Osteoblast (primary cell): Measurements from ENCODE around the gene ATP5MC2. TPM values are rescaled to one million over a fixed set of nuclear protein-coding genes. Genes with fewer than 3 reads are reported as not detected.

ENCODE experiments used
- DNase-seq: peaks from one replicate; pipeline ENCODE4 v3.0.0; 2011; ENCODE audit warnings: low spot score, mixed read lengths; ENCODE audit not compliant: insufficient read length; ENCODE audit errors: missing footprints
- H2AFZ ChIP-seq: 2 replicates; pipeline ENCODE4 v1.6.0; 2011; ENCODE audit warnings: mild to moderate bottlenecking, low read length
- H3K27ac ChIP-seq: 2 replicates; pipeline ENCODE4 v1.5.1; 2011; ENCODE audit warnings: mild to moderate bottlenecking, low read depth, low read length, moderate library complexity
- H3K27me3 ChIP-seq: 2 replicates; pipeline ENCODE4 v1.6.0; 2012; ENCODE audit warnings: mild to moderate bottlenecking, control low read depth, inconsistent platforms, low read length, moderate library complexity; ENCODE audit not compliant: insufficient read depth
- H3K36me3 ChIP-seq: 2 replicates; pipeline ENCODE4 v1.5.1; 2011; ENCODE audit warnings: mild to moderate bottlenecking, low read length, control low read depth, moderate library complexity; ENCODE audit not compliant: insufficient read depth
- H3K4me1 ChIP-seq: 2 replicates; pipeline ENCODE4 v1.5.1; 2011; ENCODE audit warnings: mild to moderate bottlenecking, low read length, control low read depth, moderate library complexity; ENCODE audit not compliant: insufficient read depth
- H3K4me2 ChIP-seq: 2 replicates; pipeline ENCODE4 v1.6.0; 2011; ENCODE audit warnings: mild to moderate bottlenecking, low read length; ENCODE audit not compliant: insufficient read depth
- H3K4me3 ChIP-seq: fragments of 200-600 bp; sonication (generic); 3 replicates; pipeline ENCODE4 v1.5.1; 2012; ENCODE audit warnings: mild to moderate bottlenecking, low read length, inconsistent platforms; ENCODE audit not compliant: insufficient read depth
- H3K79me2 ChIP-seq: 2 replicates; pipeline ENCODE4 v1.6.0; 2012; ENCODE audit warnings: mild to moderate bottlenecking, low read length, control low read depth, inconsistent platforms; ENCODE audit not compliant: insufficient read depth
- H3K9me3 ChIP-seq: 2 replicates; pipeline ENCODE4 v1.5.1; 2011; ENCODE audit warnings: low read depth, low read length, control low read depth
- H4K20me1 ChIP-seq: 2 replicates; pipeline ENCODE4 v1.6.0; 2012; ENCODE audit warnings: mild to moderate bottlenecking, low read length, control low read depth; ENCODE audit not compliant: insufficient read depth
- CTCF ChIP-seq: IDR thresholded peaks from 2 replicates; pipeline ENCODE4 v1.5.1; 2011; ENCODE audit warnings: mild to moderate bottlenecking, low read depth, low read length, moderate library complexity; ENCODE audit errors: extremely low read depth
- total RNA-seq: library from RNA; depleted of rRNA; stranded (reverse); fragments of >200 nt; gene quantifications from 2 replicates; pipeline ENCODE4 v1.2.3, GENCODE V29; 2012

Gene ATP5MC2
- total RNA-seq, 1 donor = 95.9 TPM

DNA sequence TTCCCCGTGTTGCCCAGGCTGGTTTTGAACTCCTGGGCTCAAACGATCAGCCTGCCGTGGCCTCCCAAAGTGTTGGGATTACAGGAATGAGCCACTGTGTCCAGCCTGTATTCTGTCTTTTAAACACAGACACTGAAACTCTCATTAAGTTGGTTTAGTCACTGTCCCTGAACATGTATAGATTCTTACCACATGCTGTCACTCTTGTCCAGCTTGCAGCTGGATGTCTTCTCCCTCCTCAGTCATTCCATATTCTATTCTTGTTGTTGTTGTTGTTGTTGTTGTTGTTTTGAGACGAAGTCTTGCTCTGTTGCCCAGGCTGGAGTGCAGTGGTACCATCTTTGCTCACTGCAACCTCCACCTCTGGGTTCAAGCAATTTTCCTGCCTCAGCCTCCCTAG is 12.3 kb upstream of the ATP5MC2 start:
- H2AFZ ChIP-seq = no peak overlapping the region
- H3K36me3 ChIP-seq = no peaks in the 10 kb centered on the region
- H3K27me3 ChIP-seq = peaks cover 5% of the 10 kb centered on the region
- no peaks in the 10 kb centered on the region for H3K79me2 ChIP-seq
- H3K9me3 ChIP-seq = no peaks in the 10 kb centered on the region
- H3K27ac ChIP-seq = no peak overlapping the region
- H3K4me1 ChIP-seq = no peaks in the 10 kb centered on the region
- no peak for TF ChIP-seq CTCF
- H4K20me1 ChIP-seq = no peaks in the 10 kb centered on the region
- no peak for DNase-seq
- H3K4me2 ChIP-seq = no peak overlapping the region
- H3K4me3 ChIP-seq = no peak overlapping the region

GRCh38 chr12:53686436-53686835 is 10.6 kb upstream of the ATP5MC2 start:
- Histone ChIP-seq H3K36me3 (no peaks in the 10 kb centered on the region), H3K4me3 (no peak overlapping the region), H3K79me2 (no peaks in the 10 kb centered on the region), H3K27ac (no peak overlapping the region), H3K4me1 (no peaks in the 10 kb centered on the region), H3K27me3 (peaks cover 5% of the 10 kb centered on the region), H3K9me3 (no peaks in the 10 kb centered on the region), H4K20me1 (no peaks in the 10 kb centered on the region), H2AFZ (no peak overlapping the region), H3K4me2 (no peak overlapping the region)
- DNase-seq = no peak
- TF ChIP-seq CTCF = no peak

GRCh38 chr12:53684654-53685220 is 8.9 kb upstream of the ATP5MC2 start:
- Histone ChIP-seq H4K20me1 (no peaks in the 10 kb centered on the region), H3K4me2 (no peak overlapping the region), H3K79me2 (no peaks in the 10 kb centered on the region), H3K4me3 (no peak overlapping the region), H3K27ac (no peak overlapping the region), H3K27me3 (peaks cover 5% of the 10 kb centered on the region), H3K4me1 (no peaks in the 10 kb centered on the region), H2AFZ (no peak overlapping the region), H3K36me3 (no peaks in the 10 kb centered on the region), H3K9me3 (no peaks in the 10 kb centered on the region)
- DNase-seq = peak; percentile 60
- no peak for TF ChIP-seq CTCF

- Histone ChIP-seq H3K4me1 (no peaks in the 10 kb centered on the region), H3K27me3 (peaks cover 2% of the 10 kb centered on the region), H3K4me3 (no peak overlapping the region), H3K27ac (no peak overlapping the region), H3K36me3 (no peaks in the 10 kb centered on the region), H2AFZ (no peak overlapping the region), H3K4me2 (no peak overlapping the region), H4K20me1 (no peaks in the 10 kb centered on the region), H3K79me2 (no peaks in the 10 kb centered on the region), H3K9me3 (no peaks in the 10 kb centered on the region)
- no peak for DNase-seq
- TF ChIP-seq CTCF = no peak
Observed at GRCh38 chr12:53683983-53684382, 8.1 kb upstream of the ATP5MC2 start.
